Renal cortex interstitium (tissue), 11 donors: ENCODE measurements around the gene P2RY6. TPM values are rescaled to one million over a fixed set of nuclear protein-coding genes. Genes with fewer than 3 reads are reported as not detected.

Source experiments
- DNase-seq, 11 donors: peaks; one replicate each; pipeline ENCODE4 v3.0.0-alpha.2; 2013; ENCODE audit warnings: low read depth in 9 of 11, low spot score in 4 of 11; ENCODE audit errors: extremely low read depth in 1 of 11
- polyA plus RNA-seq, 3 donors: library from polyadenylated mRNA; unstranded; fragments of 120-200 nt; gene quantifications; one replicate each; pipeline ENCODE4 v1.2.1, GENCODE V29; 2013; ENCODE audit not compliant: insufficient read length in 3 of 3

Gene P2RY6
- polyA plus RNA-seq, 3 donors = 1.0 to 1.9 (median 1.6) TPM

DNA sequence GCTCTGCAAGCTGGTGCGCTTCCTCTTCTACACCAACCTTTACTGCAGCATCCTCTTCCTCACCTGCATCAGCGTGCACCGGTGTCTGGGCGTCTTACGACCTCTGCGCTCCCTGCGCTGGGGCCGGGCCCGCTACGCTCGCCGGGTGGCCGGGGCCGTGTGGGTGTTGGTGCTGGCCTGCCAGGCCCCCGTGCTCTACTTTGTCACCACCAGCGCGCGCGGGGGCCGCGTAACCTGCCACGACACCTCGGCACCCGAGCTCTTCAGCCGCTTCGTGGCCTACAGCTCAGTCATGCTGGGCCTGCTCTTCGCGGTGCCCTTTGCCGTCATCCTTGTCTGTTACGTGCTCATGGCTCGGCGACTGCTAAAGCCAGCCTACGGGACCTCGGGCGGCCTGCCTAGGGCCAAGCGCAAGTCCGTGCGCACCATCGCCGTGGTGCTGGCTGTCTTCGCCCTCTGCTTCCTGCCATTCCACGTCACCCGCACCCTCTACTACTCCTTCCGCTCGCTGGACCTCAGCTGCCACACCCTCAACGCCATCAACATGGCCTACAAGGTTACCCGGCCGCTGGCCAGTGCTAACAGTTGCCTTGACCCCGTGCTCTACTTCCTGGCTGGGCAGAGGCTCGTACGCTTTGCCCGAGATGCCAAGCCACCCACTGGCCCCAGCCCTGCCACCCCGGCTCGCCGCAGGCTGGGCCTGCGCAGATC is 37.5 kb upstream of the P2RY6 start:
- DNase-seq = no peak

DNA sequence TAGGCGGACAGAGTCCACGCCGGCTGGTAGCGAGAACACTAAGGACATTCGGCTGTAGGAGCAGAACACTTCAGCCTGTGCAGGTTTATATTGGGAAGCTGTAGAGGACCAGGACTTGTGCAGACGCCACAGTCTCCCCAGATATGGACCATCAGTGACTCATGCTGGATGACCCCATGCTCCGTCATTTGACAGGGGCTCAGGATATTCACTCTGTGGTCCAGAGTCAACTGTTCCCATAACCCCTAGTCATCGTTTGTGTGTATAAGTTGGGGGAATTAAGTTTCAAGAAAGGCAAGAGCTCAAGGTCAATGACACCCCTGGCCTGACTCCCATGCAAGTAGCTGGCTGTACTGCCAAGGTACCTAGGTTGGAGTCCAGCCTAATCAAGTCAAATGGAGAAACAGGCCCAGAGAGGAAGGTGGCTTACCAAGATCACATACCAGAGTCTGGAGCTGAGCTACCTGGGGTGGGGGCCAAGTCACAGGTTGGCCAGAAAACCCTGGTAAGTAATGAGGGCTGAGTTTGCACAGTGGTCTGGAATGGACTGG is 36.8 kb upstream of the P2RY6 start:
- no peak for DNase-seq

DNA sequence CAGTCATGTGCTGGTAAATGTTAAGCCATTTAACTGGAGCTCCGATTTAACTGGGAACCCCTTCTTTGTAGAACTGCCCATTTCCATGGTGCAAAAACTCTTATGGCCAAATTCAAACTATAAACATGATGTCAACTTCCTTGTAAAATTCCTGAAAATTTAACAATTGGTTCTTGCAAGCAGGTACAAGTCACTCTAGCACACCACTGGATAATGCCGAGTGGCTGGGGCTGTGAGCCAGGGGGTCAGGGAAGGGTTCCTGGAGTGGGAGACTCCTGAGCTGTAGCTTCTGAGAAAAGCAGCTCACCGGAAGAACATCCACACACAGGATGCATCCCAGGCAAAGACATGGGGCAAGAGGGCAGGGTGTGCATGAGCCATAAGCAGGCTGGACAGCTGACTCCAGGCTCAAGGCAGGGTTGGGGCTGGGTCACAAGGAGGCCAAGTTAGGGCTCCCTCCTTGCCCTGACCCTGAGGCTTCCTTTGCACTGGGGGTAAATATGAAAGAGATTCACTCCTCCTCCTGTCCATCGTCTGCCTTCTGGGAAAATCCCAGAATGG is 35.9 kb upstream of the P2RY6 start:
- no peak for DNase-seq

DNA sequence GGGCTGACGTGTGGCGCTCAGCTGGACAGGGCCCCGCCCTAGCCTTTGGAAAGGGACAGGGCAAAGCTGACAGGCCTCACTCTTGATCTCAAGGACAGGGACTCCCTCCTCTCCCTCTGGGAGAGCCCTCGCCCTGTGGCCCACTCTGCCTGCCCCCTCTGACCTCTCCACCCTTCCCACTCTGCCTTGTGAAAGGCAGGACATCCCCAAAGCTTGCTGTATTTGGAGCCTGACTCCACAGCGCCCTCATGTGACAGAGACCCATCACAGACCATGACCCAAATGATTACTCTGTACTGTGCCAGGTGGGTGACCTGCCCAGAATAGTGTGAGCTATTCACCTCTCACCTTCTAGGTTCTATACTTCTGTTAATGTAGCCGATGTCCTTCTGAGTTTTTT is 35.3 kb upstream of the P2RY6 start:
- DNase-seq = no peak

DNA sequence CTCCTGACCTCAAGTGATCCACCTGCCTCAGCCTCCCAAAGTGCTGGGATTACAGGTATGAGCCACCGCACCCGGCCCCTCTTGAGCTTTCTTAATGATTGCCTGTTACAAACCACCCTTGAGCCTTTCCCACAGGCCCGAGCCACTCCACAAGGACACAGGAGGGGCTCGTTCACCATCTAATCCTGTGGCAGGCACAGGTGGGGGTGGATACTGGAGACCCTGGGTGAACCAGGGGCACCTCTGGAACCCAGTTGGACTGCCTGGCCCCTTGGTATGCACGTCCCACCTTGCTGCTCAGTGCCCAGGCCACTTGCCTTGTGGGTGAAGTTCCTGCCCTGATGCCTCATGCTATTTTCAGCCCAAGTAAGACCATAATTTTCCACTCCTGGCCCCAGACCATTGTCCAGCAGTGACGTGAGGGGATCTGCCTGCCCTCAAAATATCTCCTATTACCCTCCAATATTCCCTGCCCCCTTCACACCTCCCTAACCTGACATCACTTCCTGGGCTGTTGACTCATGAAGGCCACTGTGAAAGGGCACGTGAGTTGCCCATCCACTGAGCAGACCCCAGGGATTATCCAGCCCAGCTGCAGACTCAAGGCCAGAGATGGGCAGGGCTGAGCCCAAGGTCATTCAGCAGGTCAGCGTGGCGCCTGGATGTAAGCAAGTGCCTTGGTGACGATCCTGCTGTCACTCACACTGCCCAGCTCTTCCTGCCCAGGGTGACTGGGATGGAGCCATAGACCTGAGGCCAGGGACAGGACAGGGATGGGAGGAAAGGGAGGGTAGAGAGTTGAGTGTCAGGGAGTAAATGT is 34.5 kb upstream of the P2RY6 start:
- DNase-seq = no peak

GRCh38 chr11:73239111-73239521 is 33.0 kb upstream of the P2RY6 start:
- DNase-seq = no peak

DNA sequence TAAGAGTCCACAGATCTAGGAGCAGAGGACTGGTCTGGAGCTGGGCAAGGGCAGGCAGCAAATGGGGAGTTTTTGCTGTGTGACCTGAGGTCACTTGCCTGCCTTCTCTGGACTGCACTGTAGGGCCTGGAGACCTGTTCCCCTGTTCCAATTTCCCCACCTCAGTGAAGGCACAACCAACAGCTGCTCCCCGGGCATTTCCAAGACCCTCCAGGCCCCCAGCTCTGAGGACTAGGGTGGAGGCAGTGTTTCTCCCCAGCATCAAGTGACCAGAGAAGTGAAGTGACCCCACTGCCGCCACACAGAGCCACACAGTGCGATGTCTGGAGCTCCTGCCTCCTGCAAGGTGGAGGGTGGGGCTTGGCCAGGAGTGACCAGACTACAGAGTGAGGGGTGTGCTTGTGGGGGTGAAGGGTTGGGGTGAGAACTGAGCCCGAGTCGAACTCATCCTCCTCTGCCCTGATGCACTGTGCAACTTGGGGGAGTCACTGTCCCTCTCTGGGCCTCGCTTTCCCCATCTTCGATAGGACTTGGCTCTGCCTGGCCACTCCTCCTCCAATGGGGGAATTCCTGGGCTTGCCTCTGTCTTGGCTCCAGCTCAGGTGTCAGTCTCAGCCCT is 32.5 kb upstream of the P2RY6 start:
- DNase-seq = no peak

DNA sequence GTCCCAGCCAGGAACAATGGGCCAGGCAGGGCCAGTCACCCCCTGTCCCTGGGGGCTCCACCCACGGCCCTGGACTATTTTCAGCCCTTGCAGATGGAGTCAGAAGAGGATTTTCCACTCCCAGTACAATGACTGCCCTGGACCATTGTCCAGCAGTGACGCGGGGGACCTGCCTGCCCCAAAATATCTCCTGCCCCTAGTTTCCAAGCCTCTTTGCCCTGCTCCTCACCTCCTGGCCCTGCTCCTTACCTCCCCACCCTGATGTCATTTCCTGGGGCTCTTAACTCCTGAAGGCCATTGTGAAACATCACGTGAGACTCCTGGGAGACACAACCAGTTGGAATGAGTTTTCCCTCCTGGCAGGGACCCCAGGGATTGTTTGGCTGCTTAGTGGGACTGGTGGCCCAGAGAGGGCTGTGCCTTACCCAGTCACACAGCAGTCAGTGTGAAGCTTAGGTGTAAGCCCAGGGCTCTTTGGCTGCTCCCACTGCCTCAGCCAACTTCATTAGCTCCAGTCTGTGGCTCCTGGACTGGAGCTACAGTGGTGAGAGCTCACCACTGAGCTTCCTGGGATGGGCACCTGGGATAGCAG is 31.9 kb upstream of the P2RY6 start:
- DNase-seq = no peak

DNA sequence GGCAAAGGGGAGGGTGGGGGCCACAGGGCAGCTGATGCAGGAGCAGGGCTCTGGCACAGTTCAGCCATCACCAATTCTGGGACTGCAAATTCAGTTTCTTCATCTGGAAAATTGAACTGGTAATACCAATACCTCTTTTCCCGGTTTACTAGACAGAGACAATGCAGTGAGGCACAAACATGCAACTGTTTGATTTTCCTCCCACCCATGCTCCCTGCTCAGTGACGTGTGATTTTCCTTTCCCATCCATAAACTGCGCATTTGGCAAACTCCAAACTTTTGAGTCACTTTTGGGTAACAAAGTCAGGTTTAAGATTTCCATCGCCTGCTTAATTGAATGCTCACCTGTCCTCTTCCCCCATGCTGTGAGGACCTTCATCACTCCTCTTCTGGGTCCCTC is 30.8 kb upstream of the P2RY6 start:
- no peak for DNase-seq

GRCh38 chr11:73242251-73243092 is 29.7 kb upstream of the P2RY6 start:
- DNase-seq = peak in 9 of 11 donors; percentile 46 to 77 (median 67)

DNA sequence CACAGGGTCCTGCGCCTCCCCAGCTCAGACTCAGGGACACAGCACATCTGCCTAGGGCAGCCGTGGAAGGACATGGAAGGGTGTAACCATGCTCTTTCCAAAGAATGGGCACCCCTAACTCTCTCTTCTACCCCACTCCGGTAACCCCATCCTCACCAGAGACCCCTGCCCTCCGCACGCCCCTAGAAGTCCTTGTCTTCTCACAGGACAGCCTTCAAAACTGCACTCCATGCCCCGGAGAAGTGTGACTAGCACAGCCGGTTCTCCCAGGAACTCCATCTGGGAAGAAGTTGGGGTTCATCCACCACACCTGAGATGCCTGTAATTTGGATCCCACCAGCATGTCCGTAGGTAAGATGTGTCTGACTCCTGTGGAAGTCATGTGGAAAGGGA is 29.0 kb upstream of the P2RY6 start:
- DNase-seq = no peak

GRCh38 chr11:73244589-73245240 is 27.4 kb upstream of the P2RY6 start:
- no peak for DNase-seq

GRCh38 chr11:73245461-73245860 is 26.7 kb upstream of the P2RY6 start:
- no peak for DNase-seq

- no peak for DNase-seq
These were observed 25.8 kb upstream of the P2RY6 start for GRCh38 chr11:73246303-73246702.

- no peak for DNase-seq
These were observed 23.5 kb upstream of the P2RY6 start for GRCh38 chr11:73248526-73249185.

- DNase-seq = no peak
These were observed 22.8 kb upstream of the P2RY6 start for GRCh38 chr11:73249304-73249703.
